ENCODE results near the gene MCTS1.

MCTS1 gene

GRCh38 chrX:120604361-120604782 lies 471 bp downstream of the MCTS1 start:
- no peak for TF ChIP-seq EP300 (IDR thresholded peaks at IDR 0.05; ENCODE audit: borderline replicate concordance)
- TF ChIP-seq TCF12 (IDR thresholded peaks at IDR 0.05; ENCODE audit: low read depth), result no peak
- TF ChIP-seq TAF1 (IDR thresholded peaks at IDR 0.05; ENCODE audit: low read depth), result 0 out of 2 replicates have a peak, but pooled peaks have one; percentile 2

- no peak for TF ChIP-seq CEBPB (IDR thresholded peaks at IDR 0.05)
- TF ChIP-seq NFIC (IDR thresholded peaks at IDR 0.05), result no peak
- TF ChIP-seq, protein P1, sequence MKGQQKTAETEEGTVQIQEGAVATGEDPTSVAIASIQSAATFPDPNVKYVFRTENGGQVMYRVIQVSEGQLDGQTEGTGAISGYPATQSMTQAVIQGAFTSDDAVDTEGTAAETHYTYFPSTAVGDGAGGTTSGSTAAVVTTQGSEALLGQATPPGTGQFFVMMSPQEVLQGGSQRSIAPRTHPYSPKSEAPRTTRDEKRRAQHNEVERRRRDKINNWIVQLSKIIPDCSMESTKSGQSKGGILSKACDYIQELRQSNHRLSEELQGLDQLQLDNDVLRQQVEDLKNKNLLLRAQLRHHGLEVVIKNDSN (IDR thresholded peaks at IDR 0.05), result no peak
- TF ChIP-seq ZBTB7A (IDR thresholded peaks at IDR 0.05; ENCODE audit: low read depth), result no peak
- TF ChIP-seq REST (IDR thresholded peaks at IDR 0.05; ENCODE audit: low read depth), result no peak
- TF ChIP-seq MAX (IDR thresholded peaks at IDR 0.05), result no peak
- TF ChIP-seq TEAD4 (IDR thresholded peaks at IDR 0.05), result no peak
- no peak for TF ChIP-seq TCF12 (IDR thresholded peaks at IDR 0.05; ENCODE audit: low read depth)
- TF ChIP-seq EGR1 (IDR thresholded peaks at IDR 0.05), result no peak
Measured at GRCh38 chrX:120612086-120612485, 8.2 kb downstream of the MCTS1 start.

- TF ChIP-seq REST (IDR thresholded peaks at IDR 0.05; ENCODE audit: low read depth) (no peak), CREB1 (IDR thresholded peaks at IDR 0.05; ENCODE audit: low read depth) (no peak), EGR1 (IDR thresholded peaks at IDR 0.05) (no peak)
Measured at GRCh38 chrX:120614816-120615215, 10.9 kb downstream of the MCTS1 start.

- TF ChIP-seq TAF1 (IDR thresholded peaks at IDR 0.05; ENCODE audit: low read depth) (no peak), TEAD4 (IDR thresholded peaks at IDR 0.05) (no peak), NFIC (IDR thresholded peaks at IDR 0.05) (no peak), FOXM1 (IDR thresholded peaks at IDR 0.05; ENCODE audit: borderline replicate concordance, low read depth) (no peak), YY1 (IDR thresholded peaks at IDR 0.05; ENCODE audit: low read depth) (no peak), EP300 (IDR thresholded peaks at IDR 0.05; ENCODE audit: borderline replicate concordance) (no peak), ZBTB7A (IDR thresholded peaks at IDR 0.05; ENCODE audit: low read depth) (no peak), RAD21 (IDR thresholded peaks at IDR 0.05; ENCODE audit: low read depth) (no peak), REST (IDR thresholded peaks at IDR 0.05; ENCODE audit: low read depth) (no peak), TCF12 (IDR thresholded peaks at IDR 0.05; ENCODE audit: low read depth) (no peak), CEBPB (IDR thresholded peaks at IDR 0.05) (no peak), EGR1 (IDR thresholded peaks at IDR 0.05) (no peak), CREB1 (IDR thresholded peaks at IDR 0.05; ENCODE audit: low read depth) (no peak), MAX (IDR thresholded peaks at IDR 0.05) (no peak)
- TF ChIP-seq, protein P1 (IDR thresholded peaks at IDR 0.05), result no peak
Measured at GRCh38 chrX:120617996-120618630, 14.2 kb downstream of the MCTS1 start.

- no peak for TF ChIP-seq TAF1 (IDR thresholded peaks at IDR 0.05; ENCODE audit: low read depth)
- TF ChIP-seq EP300 (IDR thresholded peaks at IDR 0.05; ENCODE audit: borderline replicate concordance), result no peak
- no peak for TF ChIP-seq RAD21 (IDR thresholded peaks at IDR 0.05; ENCODE audit: low read depth)
- no peak for TF ChIP-seq ZBTB7A (IDR thresholded peaks at IDR 0.05; ENCODE audit: low read depth)
- TF ChIP-seq CEBPB (IDR thresholded peaks at IDR 0.05), result no peak
- TF ChIP-seq TCF12 (IDR thresholded peaks at IDR 0.05; ENCODE audit: low read depth), result no peak
- TF ChIP-seq EGR1 (IDR thresholded peaks at IDR 0.05), result no peak
- no peak for TF ChIP-seq MAX (IDR thresholded peaks at IDR 0.05)
- no peak for TF ChIP-seq REST (IDR thresholded peaks at IDR 0.05; ENCODE audit: low read depth)
- no peak for TF ChIP-seq TEAD4 (IDR thresholded peaks at IDR 0.05)
- TF ChIP-seq, protein P1 (IDR thresholded peaks at IDR 0.05), result no peak
- no peak for TF ChIP-seq FOXM1 (IDR thresholded peaks at IDR 0.05; ENCODE audit: borderline replicate concordance, low read depth)
- no peak for TF ChIP-seq YY1 (IDR thresholded peaks at IDR 0.05; ENCODE audit: low read depth)
Measured at GRCh38 chrX:120625371-120625770, 21.5 kb downstream of the MCTS1 start.

Data from Ishikawa (cell line).